HG03460 (cell line): ENCODE results near the gene KBTBD4.

Experiments
- ATAC-seq: cut with Tn5 transposase; IDR thresholded peaks from one replicate; pipeline ENCODE4 v1.9.1; 2021; ENCODE audit not compliant: unreplicated experiment

KBTBD4 gene

GRCh38 chr11:47578524-47579494 lies at the start of gene KBTBD4, which contains the start of gene NDUFS3:
TSS of gene KBTBD4 (minus strand) at chr11:47578970. CDS start at chr11:47578951, 19 bp downstream.
TSS of gene NDUFS3 (plus strand) at chr11:47579074. CDS start at chr11:47579092, 18 bp downstream.
- ATAC-seq, result peak; percentile 96

- ATAC-seq, result no peak
Measured at GRCh38 chr11:47628026-47628425, 49.3 kb upstream of the KBTBD4 start.

- ATAC-seq, result no peak
Measured at GRCh38 chr11:47626234-47626633, 47.5 kb upstream of the KBTBD4 start.

GRCh38 chr11:47620836-47621378 lies 42.1 kb upstream of the KBTBD4 start:
- ATAC-seq, result no peak

- ATAC-seq, result no peak
Measured at GRCh38 chr11:47617417-47617809, 38.6 kb upstream of the KBTBD4 start.

- ATAC-seq, result no peak
Measured at GRCh38 chr11:47616726-47617416, 38.1 kb upstream of the KBTBD4 start.

GRCh38 chr11:47615249-47615648 lies 36.5 kb upstream of the KBTBD4 start:
- no peak for ATAC-seq

- ATAC-seq, result peak; percentile 65
Measured at GRCh38 chr11:47611348-47611794, 32.6 kb upstream of the KBTBD4 start.

- ATAC-seq, result no peak
Measured at GRCh38 chr11:47609675-47610074, 30.9 kb upstream of the KBTBD4 start.

GRCh38 chr11:47607380-47607779 lies 28.6 kb upstream of the KBTBD4 start:
- no peak for ATAC-seq

GRCh38 chr11:47606731-47607130 lies 28.0 kb upstream of the KBTBD4 start:
- no peak for ATAC-seq

GRCh38 chr11:47605921-47606320 lies 27.2 kb upstream of the KBTBD4 start:
- no peak for ATAC-seq

- no peak for ATAC-seq
Measured at GRCh38 chr11:47603295-47603694, 24.5 kb upstream of the KBTBD4 start.

GRCh38 chr11:47599902-47600301 lies 21.1 kb upstream of the KBTBD4 start:
- ATAC-seq, result no peak

- no peak for ATAC-seq
Measured at GRCh38 chr11:47595967-47596366, 17.2 kb upstream of the KBTBD4 start.

GRCh38 chr11:47595029-47595428 lies 16.3 kb upstream of the KBTBD4 start:
- no peak for ATAC-seq

GRCh38 chr11:47593934-47594855 lies 15.4 kb upstream of the KBTBD4 start, which contains the start of gene C1QTNF4:
TSS of gene C1QTNF4 (minus strand) at chr11:47594411. CDS start at chr11:47590810, 3,601 bp downstream.
- no peak for ATAC-seq

- no peak for ATAC-seq
Measured at GRCh38 chr11:47593492-47593933, 14.7 kb upstream of the KBTBD4 start.

GRCh38 chr11:47592970-47593369 lies 14.2 kb upstream of the KBTBD4 start:
- ATAC-seq, result no peak

GRCh38 chr11:47592251-47592650 lies 13.5 kb upstream of the KBTBD4 start:
- ATAC-seq, result no peak
